Measurements from ENCODE around the gene GPR137.

Gene GPR137

GRCh38 chr11:64251016-64251752 is 34.5 kb upstream of the GPR137 start, which contains the start of gene PLCB3:
Gene PLCB3, plus strand, starts transcription at chr11:64251530. Its CDS starts 120 bp downstream, at chr11:64251650.
- ChIA-PET CTCF (interaction anchor here (0.6 to 3.6 kb wide), 26 partner anchors 8 to 227 kb away, joined by 3 to 48 read pairs (median 4); partner anchors contain the start of genes BAD, CATSPERZ and FKBP2), POLR2A (interaction anchor here (1.2 to 4.2 kb wide), 5 partner anchors 10 to 67 kb away, joined by 4 to 52 read pairs (median 7); partner anchors contain the start of genes FKBP2, NUDT22 and PRDX5)
- H3K9me3 ChIP-seq (ENCODE audit: control insufficient read depth, insufficient read depth, low read depth, low read length): no peaks in the 10 kb centered on the region
- H3K4me1 ChIP-seq (ENCODE audit: control insufficient read depth, insufficient read depth, low read length): peaks cover 10% of the 10 kb centered on the region
- peaks cover 0 to 22% of the 10 kb centered on the region in 2 experiments; a peak in 1 of 3 replicates for H3K36me3 ChIP-seq (ENCODE audit: control insufficient read depth in 2 of 2, insufficient read depth in 1 of 2, low read length in 2 of 2)
- H3K27ac ChIP-seq (ENCODE audit: extremely low read depth, low read depth, low read length): peak within 1 kb of the TSS; percentile 3; the same call in 1 of the 2 replicates
- peak within 1 kb of the TSS; percentile 48 for H3K4me3 ChIP-seq (ENCODE audit: low read depth, low read length)
- TF ChIP-seq, protein P1, sequence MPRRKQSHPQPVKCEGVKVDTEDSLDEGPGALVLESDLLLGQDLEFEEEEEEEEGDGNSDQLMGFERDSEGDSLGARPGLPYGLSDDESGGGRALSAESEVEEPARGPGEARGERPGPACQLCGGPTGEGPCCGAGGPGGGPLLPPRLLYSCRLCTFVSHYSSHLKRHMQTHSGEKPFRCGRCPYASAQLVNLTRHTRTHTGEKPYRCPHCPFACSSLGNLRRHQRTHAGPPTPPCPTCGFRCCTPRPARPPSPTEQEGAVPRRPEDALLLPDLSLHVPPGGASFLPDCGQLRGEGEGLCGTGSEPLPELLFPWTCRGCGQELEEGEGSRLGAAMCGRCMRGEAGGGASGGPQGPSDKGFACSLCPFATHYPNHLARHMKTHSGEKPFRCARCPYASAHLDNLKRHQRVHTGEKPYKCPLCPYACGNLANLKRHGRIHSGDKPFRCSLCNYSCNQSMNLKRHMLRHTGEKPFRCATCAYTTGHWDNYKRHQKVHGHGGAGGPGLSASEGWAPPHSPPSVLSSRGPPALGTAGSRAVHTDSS (tag by site-specific recombination; IDR thresholded peaks at IDR 0.05): no peak
- no peak for TF ChIP-seq SALL2 (tag by site-specific recombination; IDR thresholded peaks at IDR 0.05; ENCODE audit: borderline replicate concordance)
- TF ChIP-seq ZNF707 (tag by site-specific recombination; IDR thresholded peaks at IDR 0.05): no peak
- TF ChIP-seq KLF1 (tag by site-specific recombination; IDR thresholded peaks at IDR 0.05): no peak; the same call in 1 of the 2 replicates
- no peak for TF ChIP-seq ZNF621 (tag by site-specific recombination; IDR thresholded peaks at IDR 0.05)
- TF ChIP-seq ZNF223 (tag by site-specific recombination; IDR thresholded peaks at IDR 0.05): no peak
- no peak for TF ChIP-seq ZNF580 (tag by site-specific recombination; IDR thresholded peaks at IDR 0.05)
- no peak for TF ChIP-seq ZNF10 (tag by site-specific recombination; IDR thresholded peaks at IDR 0.05)
- no peak for TF ChIP-seq PBX3 (CRISPR knock-in tag; IDR thresholded peaks at IDR 0.05)
- no peak for TF ChIP-seq ELK4 (IDR thresholded peaks at IDR 0.05; ENCODE audit: borderline replicate concordance, low read depth, low read length)
- TF ChIP-seq KLF7 (tag by site-specific recombination; IDR thresholded peaks at IDR 0.05; ENCODE audit: borderline replicate concordance): no peak
- no peak for TF ChIP-seq ZNF701 (tag by site-specific recombination; IDR thresholded peaks at IDR 0.05)
- TF ChIP-seq ZEB2 (tag by site-specific recombination; IDR thresholded peaks at IDR 0.05): no peak
- TF ChIP-seq GLI2 (tag by site-specific recombination; IDR thresholded peaks at IDR 0.05; ENCODE audit: borderline replicate concordance, low read depth): no peak
- TF ChIP-seq YY2 (tag by site-specific recombination; IDR thresholded peaks at IDR 0.05): no peak
- no peak for TF ChIP-seq ZNF426 (tag by site-specific recombination; IDR thresholded peaks at IDR 0.05)
- no peak for TF ChIP-seq ZNF530 (tag by site-specific recombination; IDR thresholded peaks at IDR 0.05; ENCODE audit: low read depth)
- TF ChIP-seq AEBP2 (tag by site-specific recombination; IDR thresholded peaks at IDR 0.05; ENCODE audit: borderline replicate concordance): no peak
- TF ChIP-seq KLF9 (tag by site-specific recombination; IDR thresholded peaks at IDR 0.05; ENCODE audit: low read depth): peak; percentile 34; the same call in 1 of the 2 replicates
- TF ChIP-seq, protein P2, sequence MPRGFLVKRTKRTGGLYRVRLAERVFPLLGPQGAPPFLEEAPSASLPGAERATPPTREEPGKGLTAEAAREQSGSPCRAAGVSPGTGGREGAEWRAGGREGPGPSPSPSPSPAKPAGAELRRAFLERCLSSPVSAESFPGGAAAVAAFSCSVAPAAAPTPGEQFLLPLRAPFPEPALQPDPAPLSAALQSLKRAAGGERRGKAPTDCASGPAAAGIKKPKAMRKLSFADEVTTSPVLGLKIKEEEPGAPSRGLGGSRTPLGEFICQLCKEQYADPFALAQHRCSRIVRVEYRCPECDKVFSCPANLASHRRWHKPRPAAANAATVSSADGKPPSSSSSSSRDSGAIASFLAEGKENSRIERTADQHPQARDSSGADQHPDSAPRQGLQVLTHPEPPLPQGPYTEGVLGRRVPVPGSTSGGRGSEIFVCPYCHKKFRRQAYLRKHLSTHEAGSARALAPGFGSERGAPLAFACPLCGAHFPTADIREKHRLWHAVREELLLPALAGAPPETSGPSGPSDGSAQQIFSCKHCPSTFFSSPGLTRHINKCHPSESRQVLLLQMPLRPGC (tag by site-specific recombination; IDR thresholded peaks at IDR 0.05): no peak
- peak; percentile 39 for TF ChIP-seq ZBTB26 (tag by site-specific recombination; optimal IDR thresholded peaks at IDR 0.05)
- TF ChIP-seq BCL11B (tag by site-specific recombination; IDR thresholded peaks at IDR 0.05; ENCODE audit: low read depth): peak; percentile 36; the same call in 1 of the 2 replicates
- TF ChIP-seq ZFP3 (tag by site-specific recombination; IDR thresholded peaks at IDR 0.05; ENCODE audit: low read depth): no peak
- TF ChIP-seq ZNF366 (tag by site-specific recombination; conservative IDR thresholded peaks at IDR 0.05): no peak
- peak; percentile 46; the same call in 1 of the 2 replicates for TF ChIP-seq ZFHX2 (tag by site-specific recombination; conservative IDR thresholded peaks at IDR 0.05)
- TF ChIP-seq ZNF202 (tag by site-specific recombination; IDR thresholded peaks at IDR 0.05; ENCODE audit: borderline replicate concordance): no peak
- no peak for TF ChIP-seq ZNF704 (tag by site-specific recombination; IDR thresholded peaks at IDR 0.05)
